H1 (cell line): ENCODE results near the gene SF3B2. TPM values are rescaled to one million over a fixed set of nuclear protein-coding genes. Genes with fewer than 3 reads are reported as not detected.

Experiments used
- CTBP2 ChIP-seq: IDR thresholded peaks from 2 replicates; pipeline ENCODE4 v1.7.0; 2011; ENCODE audit warnings: borderline replicate concordance, mild to moderate bottlenecking, moderate library complexity, mixed read lengths, low read length; ENCODE audit not compliant: insufficient read depth, insufficient read length
- EP300 ChIP-seq, 2 experiments: IDR thresholded peaks; 1 replicate in 1 of 2; 2 replicates in 1 of 2; pipeline ENCODE4 v1.6.1; 2011 to 2012; ENCODE audit warnings: low read depth in 2 of 2, low read length in 2 of 2, mild to moderate bottlenecking in 2 of 2, borderline replicate concordance in 1 of 2, inconsistent platforms in 1 of 2, moderate library complexity in 1 of 2
- POLR2AphosphoS5 ChIP-seq: IDR thresholded peaks from 2 replicates; pipeline ENCODE4 v1.6.1; 2011; ENCODE audit warnings: low read depth, low read length
- TAF1 ChIP-seq: IDR thresholded peaks from 2 replicates; pipeline ENCODE4 v1.6.1; 2011; ENCODE audit warnings: mild to moderate bottlenecking, low read depth, low read length
- USF2 ChIP-seq: IDR thresholded peaks from 2 replicates; pipeline ENCODE4 v1.6.1; 2011; ENCODE audit warnings: low read length, improper control_type of control experiment
- polyA plus RNA-seq, 7 experiments: library from polyadenylated mRNA; depleted of rRNA in 3 of 7; stranded (reverse) in 5 of 7; unstranded in 2 of 7; fragments of >200 nt in 5 of 7; fragments of 200-250 nt in 2 of 7; gene quantifications; 1 replicate in 5 of 7; 2 replicates in 1 of 7; 4 replicates in 1 of 7; pipeline versions ENCODE4 v1.2.1 to v1.2.3, GENCODE V29; 2011 to 2013; ENCODE audit warnings: missing spikeins in 2 of 7, mixed read lengths in 2 of 7
- total RNA-seq: library from RNA; stranded (reverse); fragmentation: NEBNext Ultra II Directional; extraction: Animal tissue kit (Norgen Biotek cat#: 25700); gene quantifications from 2 replicates; pipeline ENCODE4 v1.2.1, GENCODE V29; 2021

The SF3B2 gene
- total and polyA plus RNA-seq, 2 of the 8 experiments (the other 6 are each of a cell fraction or from before 2014, with no cell fraction given) = 182 to 237 TPM

DNA sequence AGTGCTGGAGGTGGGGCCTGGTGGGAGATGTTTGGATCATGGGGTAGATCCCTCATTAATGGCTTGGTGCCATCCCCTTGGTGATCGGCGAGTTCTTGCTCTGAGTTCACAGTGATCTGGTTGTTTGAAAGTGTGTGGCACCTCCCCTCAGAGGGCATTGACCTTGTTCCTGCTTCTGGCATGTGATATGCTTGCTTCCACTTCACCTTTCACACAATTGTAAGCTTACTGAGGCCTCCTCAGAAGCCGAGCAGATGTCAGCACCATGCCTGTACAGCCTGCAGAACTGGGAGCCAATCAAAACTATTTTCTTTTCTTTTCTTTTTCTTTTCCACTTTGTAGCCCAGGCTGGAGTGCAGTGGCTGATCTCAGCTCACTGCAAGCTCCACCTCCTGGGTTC is 14.8 kb upstream of the SF3B2 start (continued):
- no peak for TF ChIP-seq POLR2AphosphoS5
- TF ChIP-seq USF2 = no peak
- no peak for TF ChIP-seq EP300 (IDR thresholded peaks at IDR 0.05; ENCODE audit: borderline replicate concordance in 1 of 2, low read depth in 2 of 2, low read length in 2 of 2)
- TF ChIP-seq CTBP2 = no peak
- no peak for TF ChIP-seq TAF1
